Astrocyte (in vitro differentiated cells and primary cell): Measurements from ENCODE around the gene LGALS3. TPM values are rescaled to one million over a fixed set of nuclear protein-coding genes. Genes with fewer than 3 reads are reported as not detected.

Source experiments
- DNase-seq: peaks from one replicate; pipeline ENCODE4 v3.0.0-alpha.2; 2010; ENCODE audit warnings: low read depth
- FAIRE-seq: peaks from 2 replicates; lab custom pipeline; 2011; peaks lifted over from hg19 to GRCh38; lab: Jason Lieb, UNC
- H2AFZ ChIP-seq: 2 replicates; pipeline ENCODE4 v1.6.0; 2012; ENCODE audit warnings: low read depth, low read length, inconsistent platforms
- H3K27ac ChIP-seq: 2 replicates; pipeline ENCODE4 v1.5.1; 2011; ENCODE audit warnings: low read depth, low read length, inconsistent platforms
- H3K27me3 ChIP-seq: 2 replicates; pipeline ENCODE4 v1.6.0; 2011; ENCODE audit warnings: low read length, inconsistent platforms; ENCODE audit not compliant: insufficient read depth
- H3K36me3 ChIP-seq: 2 replicates; pipeline ENCODE4 v1.5.1; 2011; ENCODE audit warnings: low read length, inconsistent platforms; ENCODE audit not compliant: insufficient read depth
- H3K4me1 ChIP-seq: 2 replicates; pipeline ENCODE4 v1.5.1; 2011; ENCODE audit warnings: low read length, inconsistent platforms; ENCODE audit not compliant: insufficient read depth
- H3K4me2 ChIP-seq: 2 replicates; pipeline ENCODE4 v1.6.0; 2012; ENCODE audit warnings: low read length, inconsistent platforms
- H3K4me3 ChIP-seq: 2 replicates; pipeline ENCODE4 v1.5.1; 2011; ENCODE audit warnings: low read depth, mild to moderate bottlenecking, low read length, inconsistent platforms; ENCODE audit not compliant: insufficient read depth
- H3K79me2 ChIP-seq: 2 replicates; pipeline ENCODE4 v1.6.0; 2012; ENCODE audit warnings: mild to moderate bottlenecking, low read length, inconsistent platforms; ENCODE audit not compliant: insufficient read depth
- H3K9ac ChIP-seq: 2 replicates; pipeline ENCODE4 v1.6.0; 2012; ENCODE audit warnings: mild to moderate bottlenecking, low read length, inconsistent platforms
- H3K9me3 ChIP-seq: 2 replicates; pipeline ENCODE4 v1.5.1; 2012; ENCODE audit warnings: low read depth, mild to moderate bottlenecking, low read length, inconsistent platforms; ENCODE audit not compliant: insufficient read depth
- H4K20me1 ChIP-seq: 2 replicates; pipeline ENCODE4 v1.6.0; 2012; ENCODE audit warnings: low read length, inconsistent platforms; ENCODE audit not compliant: insufficient read depth
- H3K27ac Mint-ChIP-seq: one replicate; pipeline ENCODE4 v1.8.0; 2021; ENCODE audit warnings: mild to moderate bottlenecking, mixed read lengths; ENCODE audit not compliant: unreplicated experiment
- H3K27me3 Mint-ChIP-seq: one replicate; pipeline ENCODE4 v1.8.0; 2021; ENCODE audit warnings: low read depth, mixed read lengths; ENCODE audit not compliant: unreplicated experiment
- H3K36me3 Mint-ChIP-seq: one replicate; pipeline ENCODE4 v1.8.0; 2021; ENCODE audit warnings: low read depth, mixed read lengths; ENCODE audit not compliant: unreplicated experiment
- H3K4me1 Mint-ChIP-seq: one replicate; pipeline ENCODE4 v1.8.0; 2021; ENCODE audit warnings: low read depth, mixed read lengths; ENCODE audit not compliant: unreplicated experiment
- H3K4me3 Mint-ChIP-seq: one replicate; pipeline ENCODE4 v1.8.0; 2021; ENCODE audit warnings: mild to moderate bottlenecking, moderate library complexity, mixed read lengths; ENCODE audit not compliant: unreplicated experiment
- H3K9me3 Mint-ChIP-seq: one replicate; pipeline ENCODE4 v1.8.0; 2021; ENCODE audit warnings: mild to moderate bottlenecking, mixed read lengths; ENCODE audit not compliant: unreplicated experiment
- EZH2 ChIP-seq: IDR thresholded peaks from 2 replicates; pipeline ENCODE4 v1.6.1; 2012; ENCODE audit warnings: mild to moderate bottlenecking, low read length, inconsistent platforms; ENCODE audit not compliant: insufficient read depth
- total RNA-seq: library from RNA; stranded (reverse); gene quantifications from 2 replicates; pipeline ENCODE4 v1.2.1, GENCODE V29; 2021
- TF ChIP-seq, protein P1 (sequence below): IDR thresholded peaks from 2 replicates; pipeline ENCODE4 v1.5.1; 2011; ENCODE audit warnings: low read depth, mild to moderate bottlenecking, inconsistent platforms, low read length, moderate library complexity; ENCODE audit not compliant: insufficient read depth

The LGALS3 gene
- total RNA-seq, 1 donor from 2014 or later: 37.4 TPM

DNA sequence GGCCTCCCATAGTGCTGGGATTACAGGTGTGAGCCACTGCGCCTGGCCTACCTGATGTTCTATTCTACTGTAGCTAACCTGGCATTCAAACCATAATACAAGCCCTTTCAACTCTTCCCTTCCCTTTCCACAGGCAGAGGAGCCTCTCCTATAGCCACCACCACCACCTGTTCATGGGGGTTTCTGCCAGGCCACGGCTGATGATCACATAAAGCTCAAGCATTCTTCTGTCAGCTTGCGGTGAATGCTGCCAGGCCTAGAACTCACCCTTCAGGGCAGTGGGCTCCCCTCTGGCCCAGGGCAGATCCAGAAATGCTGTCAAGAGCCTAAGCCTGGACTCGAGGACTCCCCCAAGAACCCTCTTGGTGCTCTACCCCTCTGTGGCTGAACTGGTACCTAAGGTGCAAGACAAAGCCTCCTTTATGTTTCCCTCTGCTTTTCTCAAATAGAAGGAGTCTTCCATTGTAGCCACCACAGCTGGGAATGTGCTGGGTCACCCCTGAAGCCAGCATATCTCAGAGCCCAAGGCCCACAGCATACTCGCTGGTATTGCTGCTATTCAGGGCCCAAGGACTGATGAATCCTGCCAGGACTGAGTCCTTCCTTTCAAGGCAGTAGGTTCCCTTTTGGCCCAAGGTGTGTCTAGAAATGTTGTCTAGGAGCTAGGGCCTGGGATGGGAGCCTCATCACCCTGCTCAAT is 65.8 kb downstream of the LGALS3 start:
- Mint-ChIP-seq H3K27ac (no peak overlapping the region), H3K27me3 (no peaks in the 10 kb centered on the region), H3K4me3 (no peak overlapping the region), H3K4me1 (no peaks in the 10 kb centered on the region), H3K36me3 (no peaks in the 10 kb centered on the region), H3K9me3 (no peaks in the 10 kb centered on the region)
- Histone ChIP-seq H3K9ac (no peak overlapping the region), H3K36me3 (no peaks in the 10 kb centered on the region), H3K4me3 (no peak overlapping the region), H2AFZ (no peak overlapping the region), H3K4me1 (no peaks in the 10 kb centered on the region), H3K27ac (no peak overlapping the region), H4K20me1 (no peaks in the 10 kb centered on the region), H3K9me3 (no peaks in the 10 kb centered on the region), H3K27me3 (no peaks in the 10 kb centered on the region), H3K4me2 (no peak overlapping the region), H3K79me2 (peaks cover 15% of the 10 kb centered on the region)
- TF ChIP-seq, protein P1, sequence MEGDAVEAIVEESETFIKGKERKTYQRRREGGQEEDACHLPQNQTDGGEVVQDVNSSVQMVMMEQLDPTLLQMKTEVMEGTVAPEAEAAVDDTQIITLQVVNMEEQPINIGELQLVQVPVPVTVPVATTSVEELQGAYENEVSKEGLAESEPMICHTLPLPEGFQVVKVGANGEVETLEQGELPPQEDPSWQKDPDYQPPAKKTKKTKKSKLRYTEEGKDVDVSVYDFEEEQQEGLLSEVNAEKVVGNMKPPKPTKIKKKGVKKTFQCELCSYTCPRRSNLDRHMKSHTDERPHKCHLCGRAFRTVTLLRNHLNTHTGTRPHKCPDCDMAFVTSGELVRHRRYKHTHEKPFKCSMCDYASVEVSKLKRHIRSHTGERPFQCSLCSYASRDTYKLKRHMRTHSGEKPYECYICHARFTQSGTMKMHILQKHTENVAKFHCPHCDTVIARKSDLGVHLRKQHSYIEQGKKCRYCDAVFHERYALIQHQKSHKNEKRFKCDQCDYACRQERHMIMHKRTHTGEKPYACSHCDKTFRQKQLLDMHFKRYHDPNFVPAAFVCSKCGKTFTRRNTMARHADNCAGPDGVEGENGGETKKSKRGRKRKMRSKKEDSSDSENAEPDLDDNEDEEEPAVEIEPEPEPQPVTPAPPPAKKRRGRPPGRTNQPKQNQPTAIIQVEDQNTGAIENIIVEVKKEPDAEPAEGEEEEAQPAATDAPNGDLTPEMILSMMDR: no peak
- no peak for TF ChIP-seq EZH2
- no peak for DNase-seq
- no peak for FAIRE-seq

Other genes with a start within 250 kb of the LGALS3 start
- gene GCH1, start 226.4 kb upstream of the LGALS3 start, total RNA-seq: 2.4 and 3.6 TPM in 2 replicates
- gene WDHD1, start 102.2 kb upstream of the LGALS3 start, total RNA-seq: 7.2 and 9.3 TPM in 2 replicates
- gene SOCS4, start 102.0 kb upstream of the LGALS3 start, total RNA-seq: 25.2 and 30.5 TPM in 2 replicates
- gene MAPK1IP1L, start 77.6 kb upstream of the LGALS3 start, total RNA-seq: 106 and 111 TPM in 2 replicates
- gene DLGAP5, start 62.3 kb downstream of the LGALS3 start, total RNA-seq: 2.2 and 5.4 TPM in 2 replicates
- 21.1 and 23.4 TPM in 2 replicates for gene FBXO34, start 142.2 kb downstream of the LGALS3 start, total RNA-seq